CD14-positive monocyte (primary cell): Measurements from ENCODE around the gene IST1. TPM values are rescaled to one million over a fixed set of nuclear protein-coding genes. Genes with fewer than 3 reads are reported as not detected.

Experiments used
- DNase-seq, 3 donors: peaks; one replicate each; pipeline ENCODE4 v3.0.0-alpha.2; 2011 to 2022
- H2AFZ ChIP-seq: 2 replicates; pipeline ENCODE4 v1.6.0; 2012; ENCODE audit warnings: mild to moderate bottlenecking, low read depth, low read length, inconsistent platforms; ENCODE audit not compliant: insufficient read depth, poor library complexity, severe bottlenecking
- H3K27ac ChIP-seq, 2 donors: 1 replicate in 1 of 2; 2 replicates in 1 of 2; pipeline ENCODE4 v1.5.1; 2012 to 2013; ENCODE audit warnings: low read length in 2 of 2, control low read depth in 1 of 2, inconsistent platforms in 1 of 2, low read depth in 1 of 2, mild to moderate bottlenecking in 1 of 2
- H3K27me3 ChIP-seq, 2 donors: one replicate each; pipeline versions ENCODE4 v1.6.0 to v1.6.1; 2011 to 2013; ENCODE audit warnings: low read length in 2 of 2; ENCODE audit not compliant: control insufficient read depth in 2 of 2, insufficient read depth in 2 of 2
- H3K36me3 ChIP-seq, 2 donors: replicated peaks in 1 of 2; 1 replicate in 1 of 2; 2 replicates in 1 of 2; pipeline versions ENCODE4 v1.5.1 to v1.6.1; 2012 to 2013; ENCODE audit warnings: low read length in 2 of 2, control low read depth in 1 of 2, inconsistent platforms in 1 of 2, mild to moderate bottlenecking in 1 of 2; ENCODE audit not compliant: insufficient read depth in 2 of 2, control insufficient read depth in 1 of 2
- H3K4me1 ChIP-seq, 2 donors: 1 replicate in 1 of 2; 2 replicates in 1 of 2; pipeline versions ENCODE4 v1.5.1 to v1.6.1; 2012 to 2013; ENCODE audit warnings: low read length in 2 of 2, control low read depth in 1 of 2, inconsistent platforms in 1 of 2, mild to moderate bottlenecking in 1 of 2, moderate library complexity in 1 of 2; ENCODE audit not compliant: insufficient read depth in 2 of 2, control insufficient read depth in 1 of 2
- H3K4me2 ChIP-seq: replicated peaks from 2 replicates; pipeline ENCODE3; 2012; ENCODE audit warnings: low read length, moderate library complexity, mild to moderate bottlenecking; ENCODE audit not compliant: poor library complexity, severe bottlenecking; ENCODE audit errors: extremely low read depth
- H3K4me3 ChIP-seq, 3 experiments: fragments of 200-600 bp in 1 of 3; sonication (generic) in 1 of 3; replicated peaks in 1 of 3; 1 replicate in 2 of 3; 2 replicates in 1 of 3; pipeline ENCODE4 v1.5.1; 2011 to 2013; ENCODE audit warnings: low read length in 3 of 3, mild to moderate bottlenecking in 3 of 3, control low read depth in 2 of 3, low read depth in 2 of 3, inconsistent platforms in 1 of 3, moderate library complexity in 1 of 3
- H3K79me2 ChIP-seq: 2 replicates; pipeline ENCODE4 v1.6.0; 2012; ENCODE audit warnings: mild to moderate bottlenecking, control low read depth, inconsistent platforms, low read length, moderate library complexity; ENCODE audit not compliant: insufficient read depth
- H3K9ac ChIP-seq: 2 replicates; pipeline ENCODE4 v1.6.0; 2017; ENCODE audit warnings: low read length, mild to moderate bottlenecking; ENCODE audit not compliant: insufficient read depth, poor library complexity, severe bottlenecking
- H3K9me3 ChIP-seq, 2 donors: replicated peaks in 1 of 2; 1 replicate in 1 of 2; 2 replicates in 1 of 2; pipeline versions ENCODE4 v1.5.1 to v1.6.1; 2012 to 2013; ENCODE audit warnings: low read length in 2 of 2, control low read depth in 1 of 2; ENCODE audit not compliant: control insufficient read depth in 1 of 2, insufficient read depth in 1 of 2
- H4K20me1 ChIP-seq: 2 replicates; pipeline ENCODE4 v1.6.0; 2012; ENCODE audit warnings: mild to moderate bottlenecking, low read length, control low read depth, moderate library complexity; ENCODE audit not compliant: insufficient read depth
- H3K27ac Mint-ChIP-seq, 7 donors: one replicate each; pipeline ENCODE4 v1.8.0; 2020; ENCODE audit warnings: mild to moderate bottlenecking in 7 of 7, mixed read lengths in 7 of 7, moderate library complexity in 6 of 7, inconsistent platforms in 2 of 7
- H3K27me3 Mint-ChIP-seq, 3 donors: one replicate each; pipeline ENCODE4 v1.8.0; 2021 to 2022; ENCODE audit warnings: low read depth in 3 of 3, mild to moderate bottlenecking in 3 of 3, mixed read lengths in 3 of 3, moderate library complexity in 3 of 3, inconsistent platforms in 1 of 3
- H3K36me3 Mint-ChIP-seq, 2 donors: one replicate each; pipeline ENCODE4 v1.8.0; 2020; ENCODE audit warnings: mixed read lengths in 2 of 2, inconsistent platforms in 1 of 2, mild to moderate bottlenecking in 1 of 2
- H3K4me1 Mint-ChIP-seq: one replicate; pipeline ENCODE4 v1.8.0; 2020; ENCODE audit warnings: mild to moderate bottlenecking, mixed read lengths
- H3K4me3 Mint-ChIP-seq, 2 donors: one replicate each; pipeline ENCODE4 v1.8.0; 2020; ENCODE audit warnings: mild to moderate bottlenecking in 2 of 2, mixed read lengths in 2 of 2, moderate library complexity in 1 of 2
- H3K9me3 Mint-ChIP-seq, 7 donors: one replicate each; pipeline ENCODE4 v1.8.0; 2020 to 2022; ENCODE audit warnings: mixed read lengths in 7 of 7, mild to moderate bottlenecking in 6 of 7, moderate library complexity in 6 of 7, inconsistent platforms in 2 of 7
- WGBS: methylation state at CpG from one replicate; pipeline ENCODE4 v1.1.5; 2013; ENCODE audit warnings: missing lambda C conversion rate; ENCODE audit not compliant: insufficient coverage; 5-methylcytosine and 5-hydroxymethylcytosine counted together
- intact Hi-C, 2 donors: fragments of 100-400 bp; cut with micrococcal nuclease; formaldehyde crosslinking; loops; one replicate each; pipeline versions ENCODE4 v1.15.0 to v1.15.1; 2023
- polyA plus RNA-seq, 3 donors: library from polyadenylated mRNA; depleted of rRNA in 1 of 3; unstranded in 2 of 3; stranded (reverse) in 1 of 3; fragments of 300-500 nt in 2 of 3; fragments of >200 nt in 1 of 3; fragmentation: Illumina TruSeq in 2 of 3; gene quantifications; 1 replicate in 2 of 3; 2 replicates in 1 of 3; pipeline ENCODE4 v1.2.3, GENCODE V29; 2012 to 2021
- TF ChIP-seq, protein P1 (sequence below): fragments of 200-600 bp; IDR thresholded peaks from one replicate; pipeline ENCODE4 v1.8.0; 2022; ENCODE audit warnings: antibody characterized with exemption, mild to moderate bottlenecking

IST1 gene
- polyA plus RNA-seq, 3 donors: 81.3 to 233 (median 102) TPM

- H3K27me3 ChIP-seq: no peaks in the 10 kb centered on the region
- TF ChIP-seq, protein P1, sequence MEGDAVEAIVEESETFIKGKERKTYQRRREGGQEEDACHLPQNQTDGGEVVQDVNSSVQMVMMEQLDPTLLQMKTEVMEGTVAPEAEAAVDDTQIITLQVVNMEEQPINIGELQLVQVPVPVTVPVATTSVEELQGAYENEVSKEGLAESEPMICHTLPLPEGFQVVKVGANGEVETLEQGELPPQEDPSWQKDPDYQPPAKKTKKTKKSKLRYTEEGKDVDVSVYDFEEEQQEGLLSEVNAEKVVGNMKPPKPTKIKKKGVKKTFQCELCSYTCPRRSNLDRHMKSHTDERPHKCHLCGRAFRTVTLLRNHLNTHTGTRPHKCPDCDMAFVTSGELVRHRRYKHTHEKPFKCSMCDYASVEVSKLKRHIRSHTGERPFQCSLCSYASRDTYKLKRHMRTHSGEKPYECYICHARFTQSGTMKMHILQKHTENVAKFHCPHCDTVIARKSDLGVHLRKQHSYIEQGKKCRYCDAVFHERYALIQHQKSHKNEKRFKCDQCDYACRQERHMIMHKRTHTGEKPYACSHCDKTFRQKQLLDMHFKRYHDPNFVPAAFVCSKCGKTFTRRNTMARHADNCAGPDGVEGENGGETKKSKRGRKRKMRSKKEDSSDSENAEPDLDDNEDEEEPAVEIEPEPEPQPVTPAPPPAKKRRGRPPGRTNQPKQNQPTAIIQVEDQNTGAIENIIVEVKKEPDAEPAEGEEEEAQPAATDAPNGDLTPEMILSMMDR: no peak
- H3K4me2 ChIP-seq: no peak overlapping the region
- peaks cover 0 to 14% of the 10 kb centered on the region in 2 donors for H3K36me3 ChIP-seq
- intact Hi-C loops: no loop called here
- peaks cover 5% of the 10 kb centered on the region for H3K4me1 Mint-ChIP-seq
- no peaks in the 10 kb centered on the region for H3K9me3 ChIP-seq
- no peaks in the 10 kb centered on the region for H4K20me1 ChIP-seq
- H3K27me3 Mint-ChIP-seq: peaks cover 0 to 3% (median 0%) of the 10 kb centered on the region in 3 donors
- no peaks in the 10 kb centered on the region for H3K4me1 ChIP-seq
- H3K79me2 ChIP-seq: no peaks in the 10 kb centered on the region
- no peak overlapping the region for H3K4me3 ChIP-seq
- no peak for DNase-seq
- H3K4me3 Mint-ChIP-seq: no peak overlapping the region
- no peak overlapping the region for H3K27ac ChIP-seq
- H3K9ac ChIP-seq: no peak overlapping the region
- no peak overlapping the region for H2AFZ ChIP-seq
- no peak overlapping the region for H3K27ac Mint-ChIP-seq
- no CpG with 5 or more reads among the region's 2 CpGs for WGBS
- H3K36me3 Mint-ChIP-seq: peaks cover 30 to 31% of the 10 kb centered on the region in 2 donors
- no peaks in the 10 kb centered on the region for H3K9me3 Mint-ChIP-seq
Observed at GRCh38 chr16:71870818-71871217, 24.5 kb upstream of the IST1 start.

DNA sequence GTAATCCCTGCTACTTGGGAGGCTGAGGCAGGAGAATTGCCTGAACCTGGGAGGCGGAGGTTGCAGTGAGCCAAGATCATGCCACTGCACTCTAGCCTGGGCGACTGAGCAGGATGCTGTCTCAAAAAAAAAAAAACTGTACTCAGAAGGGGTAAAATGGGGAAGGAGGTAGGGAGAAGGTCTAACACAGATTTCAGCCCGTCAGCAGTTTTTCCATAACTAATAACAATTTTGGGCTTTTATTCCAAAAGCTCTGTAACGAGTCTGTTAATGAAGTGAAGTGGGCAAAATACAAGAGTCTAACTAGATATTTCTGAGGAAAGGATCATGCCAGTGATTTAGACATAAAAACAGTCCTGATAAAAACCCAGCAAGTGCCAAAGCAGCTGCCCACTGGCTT lies 22.1 kb upstream of the IST1 start:
- Histone ChIP-seq H3K4me3 (no peak overlapping the region), H3K36me3 (peaks cover 0 to 13% of the 10 kb centered on the region in 2 donors), H3K4me1 (no peaks in the 10 kb centered on the region), H4K20me1 (no peaks in the 10 kb centered on the region), H3K4me2 (no peak overlapping the region), H3K27ac (no peak overlapping the region), H3K9ac (no peak overlapping the region), H3K27me3 (no peaks in the 10 kb centered on the region), H3K9me3 (no peaks in the 10 kb centered on the region), H3K79me2 (no peaks in the 10 kb centered on the region), H2AFZ (no peak overlapping the region)
- Mint-ChIP-seq H3K27ac (no peak overlapping the region), H3K4me3 (no peak overlapping the region), H3K4me1 (peaks cover 5% of the 10 kb centered on the region), H3K27me3 (no peaks in the 10 kb centered on the region), H3K36me3 (peaks cover 33 to 37% of the 10 kb centered on the region in 2 donors), H3K9me3 (no peaks in the 10 kb centered on the region)
- DNase-seq: no peak
- TF ChIP-seq, protein P1: no peak
- 100% methylated on average over 1 of the region's 4 CpGs for WGBS
- intact Hi-C loops: no loop called here
